GM19239 (cell line): Measurements from ENCODE around the gene NR6A1.
A peak's percentile ranks its signal among the peaks of the same experiment; 100 is the strongest.
"Not testable (repeated sequence)": the region's sequence is repeated elsewhere in the genome, so short reads cannot be mapped to it uniquely, and the experiment has no call there.

ENCODE experiments used
- DNase-seq: peaks from one replicate; pipeline ENCODE4 v3.0.0; 2011; ENCODE audit warnings: low spot score; ENCODE audit not compliant: insufficient read length
- FAIRE-seq: peaks from 2 replicates; lab custom pipeline; 2011; peaks lifted over from hg19 to GRCh38; lab: Jason Lieb, UNC

The NR6A1 gene

DNA sequence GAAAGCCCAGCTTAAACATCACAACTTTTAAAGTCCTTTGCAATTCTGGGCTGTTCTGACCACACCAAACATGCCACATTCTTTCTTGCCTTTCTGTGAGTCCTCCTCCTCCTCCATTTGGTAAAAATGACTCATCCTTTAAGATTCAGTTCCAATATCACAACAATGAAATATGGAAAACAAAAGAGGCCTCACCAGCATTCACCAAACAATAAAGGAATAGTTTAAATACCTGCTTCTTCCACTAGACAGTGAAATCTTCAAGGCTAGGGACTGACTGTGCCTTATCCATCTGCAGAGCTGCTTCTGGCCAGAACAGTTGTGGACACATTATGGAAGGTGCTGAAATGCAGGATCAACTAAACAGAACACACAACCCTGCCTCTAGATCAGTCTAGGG is 36.0 kb downstream of the NR6A1 start:
- DNase-seq (no peak), FAIRE-seq (no peak)

- DNase-seq, FAIRE-seq: not testable (repeated sequence)
Observed at GRCh38 chr9:124734741-124735083, 36.4 kb downstream of the NR6A1 start.

DNA sequence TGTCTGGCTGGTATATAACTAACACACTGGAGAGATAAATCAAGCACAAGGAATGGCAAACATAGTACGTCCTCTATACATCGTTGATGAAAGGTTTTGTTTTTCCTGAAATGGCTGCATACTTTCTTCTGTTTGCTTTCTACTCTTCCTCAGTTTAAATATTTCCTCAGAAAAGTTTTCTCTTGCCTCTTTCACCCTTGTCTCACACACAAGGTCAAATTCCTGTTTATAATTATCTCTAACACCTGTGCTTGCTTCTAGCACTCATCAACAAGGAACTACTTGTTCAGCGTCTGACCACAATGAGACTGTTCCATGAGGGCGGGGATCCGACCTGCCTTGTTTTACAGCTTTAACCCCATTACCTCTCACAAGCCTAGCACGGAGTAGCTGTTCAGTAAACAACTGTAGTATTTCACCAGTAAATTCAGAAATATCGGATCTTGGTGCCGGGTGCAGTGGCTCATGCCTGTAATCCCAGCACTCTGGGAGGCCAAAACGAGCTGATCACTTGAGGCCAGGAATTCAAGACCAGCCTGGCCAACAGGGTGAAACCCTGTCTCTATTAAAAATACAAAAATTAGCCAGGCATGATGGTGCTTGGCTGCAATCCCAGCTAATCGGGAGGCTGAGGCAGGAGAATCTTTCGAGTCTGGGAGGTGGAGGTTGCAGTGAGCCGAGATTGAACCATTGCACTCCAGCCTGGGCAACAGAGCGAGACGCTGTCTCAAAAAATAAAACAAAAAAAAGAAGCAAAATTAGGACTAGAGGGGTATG is 37.0 kb downstream of the NR6A1 start:
- no peak for FAIRE-seq
- DNase-seq, result no peak

DNA sequence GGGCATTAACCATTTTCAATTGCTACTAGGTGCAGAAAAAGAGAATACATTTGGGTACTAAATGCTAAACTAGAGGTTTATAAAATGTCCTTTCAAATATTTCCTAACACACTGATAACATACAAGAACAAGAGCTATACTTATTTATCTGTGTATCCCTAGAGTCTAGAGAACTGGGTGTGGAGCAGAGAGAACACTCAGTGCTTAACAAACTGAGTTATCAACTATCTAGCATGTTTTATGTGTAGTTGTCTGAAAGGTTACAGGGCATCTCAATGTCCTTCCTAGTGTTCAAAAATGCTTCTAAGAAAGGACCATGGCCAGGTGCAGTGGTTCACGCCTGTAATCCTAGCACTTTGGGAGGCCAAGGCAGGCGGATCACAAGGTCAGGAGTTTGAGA is 40.3 kb downstream of the NR6A1 start:
- FAIRE-seq (no peak), DNase-seq (no peak)

- no peak for DNase-seq
- FAIRE-seq, result no peak
Observed at GRCh38 chr9:124726886-124727285, 44.2 kb downstream of the NR6A1 start.

DNA sequence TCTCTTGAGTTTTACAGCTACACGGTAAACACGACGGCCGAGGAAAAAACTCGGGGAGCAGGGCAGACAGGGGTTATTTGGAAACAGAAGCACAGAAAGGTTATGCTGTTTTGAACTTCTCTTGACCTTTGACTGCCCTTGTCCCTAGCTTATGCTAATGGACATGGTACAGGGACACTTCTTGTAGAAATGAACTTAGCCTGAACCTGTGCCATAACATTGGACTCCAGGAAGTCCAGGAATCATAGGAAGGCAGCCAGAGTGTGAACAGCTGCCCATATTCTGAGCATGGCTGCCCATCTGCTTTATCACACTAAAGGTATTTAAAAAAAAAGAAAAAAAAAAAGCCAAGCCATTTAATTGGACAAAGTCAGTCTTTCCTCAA is 46.1 kb downstream of the NR6A1 start:
- peak; percentile 14 for FAIRE-seq
- no peak for DNase-seq

- no peak for FAIRE-seq
- no peak for DNase-seq
Observed at GRCh38 chr9:124724415-124725067, 46.6 kb downstream of the NR6A1 start.

- DNase-seq, result no peak
- no peak for FAIRE-seq
Observed at GRCh38 chr9:124723352-124723751, 47.8 kb downstream of the NR6A1 start.

- DNase-seq (no peak), FAIRE-seq (no peak)
Observed at GRCh38 chr9:124721109-124721906, 49.8 kb downstream of the NR6A1 start.

DNA sequence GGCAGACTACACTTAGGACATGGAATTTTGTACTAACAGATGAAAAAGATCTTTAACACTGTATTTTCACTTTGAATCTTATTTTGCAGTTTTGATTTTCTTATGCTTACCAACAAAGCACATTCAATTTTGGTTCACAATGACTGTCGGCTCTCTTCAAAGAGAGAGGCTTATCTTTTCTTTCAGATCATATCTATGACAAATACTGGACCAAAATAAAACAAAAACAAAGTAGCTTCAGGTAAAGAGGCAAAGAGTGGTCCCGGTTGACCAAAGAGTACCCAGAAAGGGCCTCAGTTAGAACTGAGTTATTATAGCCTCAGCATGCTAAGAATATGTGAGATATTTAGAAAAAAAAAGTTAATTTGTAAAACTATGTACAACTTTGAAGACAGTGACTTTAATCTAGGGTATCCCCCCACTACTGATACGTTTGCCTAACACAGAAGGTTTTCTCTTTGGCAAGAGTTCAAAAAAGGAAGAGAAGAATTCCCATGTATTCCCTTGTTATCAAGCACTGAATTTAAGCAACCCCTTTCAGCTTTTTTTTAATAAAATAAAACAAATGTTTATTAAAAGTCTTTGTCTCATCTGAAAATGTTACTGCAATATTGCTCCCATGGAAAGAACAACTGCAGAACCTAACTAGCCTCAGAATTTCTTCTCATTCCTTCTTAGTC is 50.5 kb downstream of the NR6A1 start:
- no peak for DNase-seq
- FAIRE-seq, result no peak

DNA sequence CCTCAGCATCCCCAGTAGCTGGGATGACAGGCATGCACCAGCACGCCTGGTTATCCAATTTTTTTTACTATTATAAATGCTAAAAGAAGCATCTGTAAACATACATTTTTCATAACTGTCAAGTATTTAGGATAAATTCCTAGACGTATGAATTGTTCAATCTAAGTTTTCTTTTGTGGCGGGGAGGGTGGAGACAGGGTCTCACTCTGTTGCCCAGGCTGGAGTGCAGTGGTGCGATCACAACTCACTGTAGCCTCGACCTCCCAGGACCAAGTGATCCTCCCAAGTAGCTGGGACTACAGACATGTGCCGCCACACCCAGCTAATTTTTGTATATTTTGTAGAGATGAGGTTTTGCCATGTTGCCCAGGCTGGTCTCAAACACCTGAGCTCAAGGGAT is 52.2 kb downstream of the NR6A1 start:
- FAIRE-seq, result no peak
- no peak for DNase-seq

DNA sequence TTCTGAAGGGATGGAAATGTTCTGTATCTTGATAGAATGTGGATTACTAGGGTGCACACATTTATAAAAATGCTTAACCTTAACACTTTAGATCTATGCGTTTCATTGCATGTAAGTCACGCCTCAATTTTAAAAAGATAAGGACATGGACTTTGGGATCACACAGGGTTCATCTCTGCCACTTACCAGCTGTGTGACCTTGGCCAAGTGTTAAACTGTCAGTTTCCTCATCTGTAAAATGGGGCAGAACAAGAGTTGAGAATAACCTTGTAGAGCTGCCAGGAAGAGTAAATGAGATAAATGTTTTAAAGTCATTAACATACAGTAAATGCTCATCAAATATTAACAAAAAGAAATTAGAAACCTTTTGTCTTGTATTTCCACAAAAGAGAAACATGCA is 53.5 kb downstream of the NR6A1 start:
- no peak for FAIRE-seq

DNA sequence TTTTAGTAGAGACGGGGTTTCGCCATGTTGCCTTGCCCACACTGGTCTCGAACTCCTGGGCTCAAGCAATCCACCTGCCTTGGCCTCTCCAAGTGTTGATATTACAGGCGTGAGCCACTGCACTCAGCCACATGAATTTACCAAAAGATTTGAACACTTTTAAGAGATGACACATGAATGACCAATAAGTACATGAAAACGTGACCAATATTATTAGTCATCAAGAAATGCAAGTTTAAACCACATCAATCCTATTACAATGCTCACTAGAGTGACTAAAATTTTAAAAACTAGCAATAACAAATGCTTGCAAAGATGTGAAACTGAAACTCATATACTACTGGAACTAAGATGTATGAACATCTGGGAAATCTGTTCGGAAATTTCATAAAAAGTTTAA is 54.3 kb downstream of the NR6A1 start:
- DNase-seq (no peak), FAIRE-seq (no peak)

More for the DNA sequence above, 53.5 kb downstream of the NR6A1 start:
- DNase-seq, result no peak

DNA sequence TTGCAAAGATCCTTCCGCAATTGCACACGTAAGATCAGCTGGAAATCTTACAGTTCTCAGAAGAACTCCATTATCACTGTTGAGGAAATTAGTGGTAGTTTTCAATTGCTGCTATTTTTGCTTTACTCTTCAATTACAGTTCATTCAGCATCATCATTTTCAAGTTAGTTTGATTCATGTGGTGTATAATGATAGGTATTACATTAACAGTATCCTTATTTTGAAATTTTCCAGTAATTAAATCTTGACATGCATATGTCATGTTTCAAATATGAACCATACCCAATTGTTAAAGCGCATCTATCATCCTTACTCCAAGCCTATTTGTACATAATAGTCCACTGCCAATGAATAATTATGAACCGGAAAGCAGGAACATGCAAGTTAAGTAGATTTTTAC is 60.3 kb downstream of the NR6A1 start:
- DNase-seq (no peak), FAIRE-seq (no peak)

DNA sequence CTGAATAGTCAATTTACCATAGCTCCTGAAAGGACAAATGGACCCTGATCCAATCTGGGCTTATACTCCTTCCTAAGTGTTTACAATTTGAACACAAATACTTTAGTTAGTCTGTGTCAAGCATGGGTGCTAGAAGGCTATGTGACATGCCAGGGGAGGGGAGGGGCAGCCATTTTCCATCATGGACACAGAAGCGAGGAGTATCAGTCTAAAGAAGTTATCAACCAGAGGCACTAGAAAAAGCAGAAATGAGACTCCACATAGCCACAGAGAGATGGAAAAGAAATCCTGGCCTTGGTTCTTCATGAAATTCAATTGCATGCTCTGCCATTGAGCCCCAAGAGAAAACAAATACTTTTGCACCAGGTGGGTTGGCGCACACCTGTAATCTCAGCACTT is 61.8 kb downstream of the NR6A1 start:
- no peak for DNase-seq
- no peak for FAIRE-seq

DNA sequence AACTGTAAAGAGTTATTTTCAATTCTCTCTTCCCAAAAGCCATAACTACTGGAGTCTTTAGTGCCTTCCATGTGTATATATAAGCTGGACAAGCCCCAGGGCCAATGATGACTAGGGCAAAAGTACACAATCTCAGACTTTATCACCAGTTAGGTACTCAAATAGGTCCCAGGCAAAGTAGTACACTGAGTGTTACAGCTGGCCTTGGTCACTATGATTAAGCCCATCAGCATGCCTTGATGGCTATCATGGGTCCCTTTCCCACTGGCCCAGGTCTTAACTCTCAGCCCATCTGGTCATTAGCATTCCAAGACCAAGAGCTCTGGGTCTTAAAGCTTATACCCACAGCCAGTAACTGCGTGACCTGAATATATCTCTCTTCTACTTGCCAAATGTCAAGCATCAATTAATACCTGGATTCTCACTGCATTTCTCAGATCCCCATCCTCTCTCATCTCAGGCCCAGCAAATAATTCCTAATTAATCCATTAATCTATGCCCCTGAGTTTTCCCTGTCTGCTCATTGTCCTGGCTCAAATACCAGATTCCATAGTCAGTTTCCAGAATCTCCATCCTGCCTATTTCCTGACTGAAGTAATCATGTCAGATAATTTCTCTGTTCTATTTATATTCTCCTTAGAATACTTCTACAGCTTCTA is 62.3 kb downstream of the NR6A1 start:
- DNase-seq, result no peak
- no peak for FAIRE-seq

DNA sequence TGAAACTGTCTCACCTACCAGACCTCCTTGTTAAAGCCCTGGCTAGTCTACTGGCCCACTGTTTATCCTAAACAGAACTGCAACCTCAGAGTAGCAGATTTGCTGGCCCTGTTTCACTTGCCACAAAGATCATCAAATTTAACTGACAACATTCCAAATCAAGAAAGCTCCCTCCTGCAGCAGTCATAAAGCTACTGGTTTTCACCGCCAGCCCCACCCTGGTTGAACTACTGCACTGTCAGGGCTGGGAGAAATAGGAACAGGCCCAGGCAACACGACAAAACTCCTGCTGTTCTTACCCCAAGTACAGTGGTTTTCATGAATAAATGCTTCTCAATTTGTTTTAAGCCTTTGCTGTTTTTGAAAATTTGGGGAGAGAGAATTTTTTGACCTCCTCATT is 63.0 kb downstream of the NR6A1 start:
- FAIRE-seq, result no peak
- no peak for DNase-seq

DNA sequence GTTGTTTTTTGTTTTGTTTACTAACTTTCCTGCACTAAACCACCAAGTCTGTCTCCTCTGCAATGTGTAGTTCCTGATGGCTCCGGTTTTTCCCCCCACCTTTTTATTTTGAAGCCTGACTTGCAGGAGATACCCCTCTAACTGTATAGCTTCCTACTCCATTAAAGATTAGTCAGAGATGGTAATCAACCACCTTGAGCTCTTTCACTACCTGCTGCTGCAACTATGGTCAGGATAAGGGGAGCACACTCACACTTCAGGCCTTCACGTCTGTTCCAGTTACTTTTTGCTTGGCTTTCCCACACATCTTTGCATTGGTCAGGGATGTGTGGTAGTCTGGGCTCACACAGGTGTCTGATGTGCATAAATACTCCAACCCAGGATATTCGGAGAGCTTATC is 63.4 kb downstream of the NR6A1 start:
- FAIRE-seq (no peak), DNase-seq (no peak)

DNA sequence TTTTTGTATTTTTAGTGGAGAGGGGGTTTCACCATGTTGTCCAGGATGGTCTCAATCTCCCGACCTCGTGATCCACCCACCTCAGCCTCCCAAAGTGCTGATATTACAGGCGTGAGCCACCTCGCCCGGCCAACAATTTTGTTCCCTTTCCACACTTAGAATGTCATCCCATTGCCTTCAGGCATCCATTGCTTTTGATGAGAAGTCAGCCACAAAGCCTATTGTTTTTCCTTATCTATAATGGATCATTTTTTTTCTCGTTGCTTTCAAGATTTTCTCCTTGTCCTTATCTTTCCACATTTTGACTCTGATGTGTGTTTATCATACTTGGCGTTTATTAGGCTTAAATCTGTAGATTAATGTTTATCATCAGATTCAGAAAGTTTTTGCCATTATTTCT is 64.4 kb downstream of the NR6A1 start:
- no peak for FAIRE-seq
- no peak for DNase-seq

DNA sequence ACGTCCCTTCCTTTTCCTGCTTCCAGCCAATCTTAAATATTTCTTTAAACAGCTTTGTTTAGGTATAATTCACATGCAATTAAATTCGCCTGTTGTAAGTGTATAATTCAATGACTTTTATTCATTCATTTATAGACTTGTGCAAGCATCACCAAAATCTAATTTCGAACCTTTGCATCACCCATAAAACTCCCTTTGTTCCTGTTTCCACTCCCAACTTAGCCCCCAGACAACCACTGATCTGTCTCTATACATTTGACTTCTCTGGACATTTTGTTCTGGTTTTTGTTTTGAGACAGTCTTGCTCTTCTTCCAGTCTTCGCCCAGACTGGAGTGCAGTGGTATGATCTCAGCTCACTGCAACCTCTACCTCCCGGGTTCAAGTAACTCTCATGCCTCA is 71.5 kb downstream of the NR6A1 start:
- DNase-seq, result no peak
- FAIRE-seq, result no peak
